GM21423 (cell line): ENCODE measurements around the gene MALRD1.

ENCODE experiments used
- ATAC-seq: cut with Tn5 transposase; IDR thresholded peaks from one replicate; pipeline ENCODE4 v1.9.1; 2021; ENCODE audit warnings: mild to moderate bottlenecking, moderate library complexity; ENCODE audit not compliant: unreplicated experiment

MALRD1 gene

DNA sequence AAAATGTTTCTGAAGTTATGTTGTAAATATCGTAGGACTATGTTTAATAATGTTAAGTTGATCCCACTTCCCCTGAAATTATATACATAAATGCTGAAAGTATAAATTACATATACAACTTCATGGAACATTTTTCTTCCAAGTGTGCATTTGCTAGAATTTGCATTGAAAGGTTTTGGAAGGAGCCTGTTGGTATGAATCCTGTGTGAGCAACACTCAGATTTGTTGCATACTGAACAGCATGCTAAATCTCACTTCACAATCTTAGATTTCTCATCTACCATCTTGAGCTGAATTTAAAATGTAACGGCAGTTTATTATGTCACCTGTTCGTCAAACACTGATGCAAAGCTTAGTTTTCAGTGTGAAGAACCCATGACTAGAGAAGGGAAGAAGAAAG, 172.6 kb downstream of the MALRD1 start:
- no peak for ATAC-seq

DNA sequence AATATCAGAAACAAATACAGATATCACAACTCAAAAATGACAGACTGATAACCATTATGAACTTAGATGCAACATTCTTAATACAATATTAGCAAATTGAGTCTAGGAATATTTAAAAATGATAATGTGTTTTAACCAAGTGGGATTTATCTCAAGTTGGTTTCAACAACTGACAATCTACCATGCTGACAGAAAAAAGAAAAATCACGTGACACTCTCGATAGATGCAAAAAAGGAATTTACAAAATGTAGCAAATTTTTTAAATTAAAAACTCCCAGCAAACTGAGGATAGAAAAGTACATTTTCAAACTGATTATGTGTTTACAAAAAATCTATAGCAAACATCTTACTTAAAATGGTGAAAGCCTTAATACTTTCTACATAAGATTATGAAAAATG, 177.4 kb downstream of the MALRD1 start:
- no peak for ATAC-seq

DNA sequence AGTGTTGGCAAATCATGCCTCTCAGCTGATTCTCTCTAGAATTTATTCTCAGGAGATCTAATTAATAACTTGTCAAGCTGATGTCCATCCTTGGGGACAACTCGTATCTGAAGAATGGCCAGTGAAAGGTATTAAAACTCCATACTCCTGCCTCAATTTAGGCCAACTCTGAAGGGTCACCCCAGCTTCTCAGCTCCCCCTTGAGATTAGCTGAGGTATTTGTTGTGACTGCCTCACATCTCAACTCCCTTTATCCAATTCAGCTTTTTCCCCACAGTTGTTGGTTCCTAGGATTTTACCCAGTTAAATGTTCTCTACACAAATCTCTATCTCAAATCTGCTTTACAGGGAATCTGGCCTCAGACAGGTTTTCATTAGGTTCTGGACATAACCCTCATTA, 182.4 kb downstream of the MALRD1 start:
- no peak for ATAC-seq

DNA sequence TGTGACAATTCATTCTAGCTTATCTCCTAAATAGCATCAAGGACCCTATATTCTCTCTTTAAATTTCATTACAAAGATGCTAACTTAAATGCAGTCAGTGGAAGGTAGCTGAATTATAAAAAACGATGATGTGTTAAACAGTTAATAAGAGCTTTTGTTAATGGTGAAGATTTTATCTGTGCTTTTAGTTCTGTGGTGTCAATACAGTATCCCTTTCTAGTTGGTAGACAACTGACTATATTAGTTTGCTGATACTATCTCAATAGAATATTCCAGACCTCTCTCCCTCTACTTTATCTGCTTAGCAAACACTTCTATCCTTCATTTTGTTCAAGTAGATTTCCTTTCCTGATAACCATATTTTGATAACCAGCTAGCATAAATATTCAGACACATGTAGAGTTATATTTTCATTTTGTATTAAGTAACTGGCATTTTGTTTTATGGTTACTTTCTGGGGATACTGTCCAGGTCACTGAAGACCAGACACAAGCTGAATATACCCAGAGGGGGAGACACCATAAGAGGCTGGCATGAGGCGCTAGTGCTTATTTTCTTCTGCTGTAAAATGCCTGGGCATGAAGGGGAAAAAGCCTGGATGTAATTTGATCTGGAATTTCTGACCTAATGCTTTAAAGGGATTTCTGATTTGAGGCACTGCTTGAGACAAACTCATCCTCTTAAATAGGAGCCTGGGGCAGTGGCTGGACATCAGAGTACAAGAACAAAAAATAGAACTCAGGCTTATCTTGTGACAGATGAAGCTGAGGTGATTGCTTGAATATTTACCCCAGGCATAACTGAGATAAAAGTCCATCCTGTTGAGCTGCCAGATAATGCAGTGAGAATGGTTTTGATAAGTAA, 197.5 kb downstream of the MALRD1 start:
- ATAC-seq, result no peak

DNA sequence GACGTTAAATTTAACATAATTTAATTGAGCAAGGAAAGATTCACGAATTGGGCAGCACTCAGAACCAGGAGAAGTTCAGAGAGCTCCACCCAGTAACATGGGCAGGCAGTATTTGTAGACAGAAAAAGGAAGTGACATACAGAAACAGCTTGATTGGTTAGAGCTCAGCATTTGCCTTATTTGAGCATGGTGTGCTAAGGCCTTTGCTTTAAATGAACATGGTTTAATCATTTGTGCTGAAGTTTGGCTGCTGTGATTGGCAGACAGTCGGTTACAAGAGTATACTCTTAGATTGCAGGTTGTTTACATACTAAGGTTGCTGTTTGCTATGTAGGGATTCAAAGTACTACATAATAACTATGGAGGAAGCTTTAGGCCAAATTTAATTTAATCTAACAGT, 199.2 kb downstream of the MALRD1 start:
- ATAC-seq, result no peak

DNA sequence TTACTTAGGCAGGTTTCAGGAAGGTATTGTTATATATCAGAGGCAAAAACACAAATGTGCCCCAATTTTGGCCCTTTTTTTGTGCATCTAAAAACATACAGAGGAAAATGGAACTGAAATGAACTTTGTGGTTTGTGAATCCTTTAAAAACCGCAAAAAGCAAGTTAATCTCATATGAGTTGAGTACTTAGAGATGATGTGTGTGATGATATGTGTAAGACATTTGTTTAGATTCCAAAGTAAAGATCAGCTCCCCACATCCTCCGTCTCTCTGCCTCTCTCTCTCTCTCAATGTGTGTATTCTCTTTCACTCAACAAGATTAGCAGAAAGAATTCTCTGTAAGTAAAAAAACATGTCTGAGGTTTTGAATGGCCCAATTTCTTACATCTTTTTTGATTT, 201.9 kb downstream of the MALRD1 start:
- ATAC-seq, result no peak

DNA sequence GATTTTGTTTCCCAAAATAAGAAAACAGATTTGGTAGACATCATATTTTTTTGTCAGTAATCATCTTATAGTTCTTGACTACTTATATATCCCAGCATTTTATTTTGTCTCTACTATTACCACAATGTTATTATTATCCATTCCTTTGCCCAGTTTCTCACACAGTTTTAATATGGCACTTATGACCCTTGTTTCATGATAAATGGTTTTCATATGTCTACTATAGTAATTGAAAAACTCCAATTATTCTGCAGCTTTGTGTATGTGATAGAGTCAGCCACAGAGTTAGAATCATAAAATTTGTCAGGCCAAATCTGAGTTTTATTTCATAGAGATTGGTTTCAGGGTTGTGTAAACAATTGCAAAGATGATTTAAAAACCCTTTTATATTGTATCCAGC, 203.9 kb downstream of the MALRD1 start:
- no peak for ATAC-seq

DNA sequence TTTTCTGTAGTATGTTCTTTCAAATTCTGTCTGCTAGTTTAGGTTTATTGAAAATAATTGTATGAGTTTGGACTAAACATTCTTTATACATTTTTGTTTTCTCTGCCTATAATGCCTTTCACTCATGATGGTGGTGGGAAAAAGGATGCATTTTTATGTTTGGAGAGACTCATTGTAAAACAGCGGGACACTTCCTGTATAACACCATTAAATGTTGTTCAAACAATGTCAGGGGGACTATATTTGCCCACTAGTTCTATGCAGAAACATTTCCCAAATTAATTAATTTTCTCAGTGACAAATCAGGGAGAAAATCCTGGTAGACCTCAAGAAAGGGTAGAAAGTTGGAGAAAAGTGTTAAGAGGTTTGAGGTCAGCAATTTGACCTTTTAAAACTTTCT, 207.7 kb downstream of the MALRD1 start:
- no peak for ATAC-seq

DNA sequence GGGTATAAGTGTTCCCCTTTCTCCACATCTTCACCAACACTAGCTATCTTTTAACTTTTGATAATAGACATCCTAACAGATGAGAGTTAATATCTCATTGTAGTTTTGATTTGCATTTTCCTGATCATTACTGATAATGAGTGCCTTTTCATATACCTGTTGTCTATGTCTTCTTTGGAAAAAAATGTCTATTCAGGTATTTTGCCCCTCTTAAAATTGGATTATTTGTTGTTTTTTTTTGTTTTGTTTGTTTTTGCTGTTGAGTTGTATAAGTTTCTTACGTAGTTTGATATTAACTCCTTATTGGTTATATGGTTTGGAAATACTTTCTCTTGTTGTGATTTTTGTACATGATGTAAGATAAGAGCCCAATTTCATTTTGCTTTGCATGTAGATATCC, 214.7 kb downstream of the MALRD1 start:
- ATAC-seq, result no peak

DNA sequence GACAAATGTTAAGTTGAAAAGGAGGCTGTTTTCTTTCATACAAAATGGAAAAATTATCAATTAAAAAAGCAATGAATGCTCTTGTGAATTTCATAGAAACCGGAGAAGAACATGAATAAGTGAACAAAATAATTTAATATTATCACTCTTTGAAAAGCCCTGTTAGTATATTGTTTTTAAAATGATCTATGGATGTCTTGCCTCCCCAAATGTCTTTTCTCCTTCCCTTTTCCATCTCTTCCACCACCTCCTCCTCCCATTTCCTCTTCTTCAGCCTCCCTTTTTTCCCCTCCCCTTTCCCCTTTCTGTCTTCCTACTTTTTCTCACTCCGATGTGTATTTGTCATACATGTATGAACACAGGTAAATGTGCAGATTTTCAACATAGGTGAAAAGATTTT, 234.7 kb downstream of the MALRD1 start:
- no peak for ATAC-seq

DNA sequence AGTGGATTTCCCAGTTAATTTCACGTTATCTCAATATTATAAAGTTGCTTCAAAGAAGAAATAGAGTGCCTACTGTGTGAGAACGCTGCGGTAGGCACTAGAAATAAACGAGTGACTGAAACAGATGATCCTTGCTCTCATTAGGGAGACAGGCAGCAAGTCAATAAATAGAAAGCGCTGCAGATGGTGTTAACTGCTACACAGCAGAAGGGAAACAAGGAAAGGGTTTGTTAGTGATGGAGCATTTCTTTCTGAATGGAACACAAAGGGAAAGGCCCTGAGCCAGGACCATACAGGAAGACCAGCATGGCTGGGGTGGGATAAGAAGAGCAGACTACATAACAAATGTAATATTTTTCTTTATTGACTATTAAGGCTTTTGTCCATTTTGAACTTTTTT, 235.2 kb downstream of the MALRD1 start:
- ATAC-seq, result no peak

DNA sequence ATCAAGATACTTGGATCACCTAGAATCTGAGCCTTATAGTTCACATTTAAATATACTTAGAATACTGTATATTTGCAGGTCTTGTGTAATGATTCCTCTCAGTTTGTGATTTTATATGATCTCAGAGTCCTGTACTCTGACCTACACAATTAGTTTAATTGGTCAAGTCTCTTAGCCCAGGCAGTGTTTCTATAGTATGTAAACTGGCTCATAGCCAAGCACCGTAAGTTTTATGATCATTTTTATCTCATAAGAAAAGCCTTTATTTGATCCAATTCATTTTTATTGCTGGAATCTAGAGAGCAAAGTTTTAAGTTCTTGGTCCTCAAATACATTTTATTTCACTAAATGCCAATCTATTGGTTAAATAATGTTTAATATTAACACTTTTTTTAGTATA, 242.2 kb downstream of the MALRD1 start:
- ATAC-seq, result no peak

DNA sequence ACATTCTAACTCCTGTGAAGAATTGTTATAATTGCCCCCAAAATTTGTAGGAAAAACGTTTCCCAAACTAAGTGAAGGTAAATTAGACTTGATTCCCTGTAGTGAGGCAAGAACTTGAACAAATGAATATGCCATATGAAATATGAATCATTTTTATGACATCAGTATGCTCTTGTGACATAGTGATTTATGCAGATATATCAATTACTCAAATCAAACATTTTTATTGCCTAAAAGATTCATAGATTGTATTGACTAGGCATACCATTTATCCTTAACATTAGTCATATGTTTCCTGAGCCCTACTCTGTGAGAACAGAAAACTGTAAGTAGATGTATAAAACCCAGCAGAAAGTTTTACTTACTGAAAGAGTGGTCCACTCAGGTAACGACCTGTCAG, 245.6 kb downstream of the MALRD1 start:
- no peak for ATAC-seq

DNA sequence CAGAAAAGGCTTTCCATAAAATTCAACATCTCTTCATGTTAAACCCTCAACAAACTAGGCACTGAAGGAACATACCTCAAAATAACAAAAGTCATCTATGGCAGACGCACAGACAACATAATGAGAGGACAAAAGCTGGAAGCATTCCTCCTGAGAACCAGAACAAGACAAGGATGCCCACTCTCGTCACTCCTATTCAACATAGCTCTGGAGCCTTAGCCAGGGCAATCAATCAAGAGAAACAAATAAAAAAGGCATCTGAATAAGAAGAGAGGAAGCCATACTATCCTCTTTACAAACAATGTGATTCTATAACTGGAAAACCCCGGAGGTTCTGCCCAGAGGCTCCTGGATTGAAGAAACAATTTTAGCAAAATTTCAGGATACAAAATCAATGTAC, 251.0 kb downstream of the MALRD1 start:
- no peak for ATAC-seq

DNA sequence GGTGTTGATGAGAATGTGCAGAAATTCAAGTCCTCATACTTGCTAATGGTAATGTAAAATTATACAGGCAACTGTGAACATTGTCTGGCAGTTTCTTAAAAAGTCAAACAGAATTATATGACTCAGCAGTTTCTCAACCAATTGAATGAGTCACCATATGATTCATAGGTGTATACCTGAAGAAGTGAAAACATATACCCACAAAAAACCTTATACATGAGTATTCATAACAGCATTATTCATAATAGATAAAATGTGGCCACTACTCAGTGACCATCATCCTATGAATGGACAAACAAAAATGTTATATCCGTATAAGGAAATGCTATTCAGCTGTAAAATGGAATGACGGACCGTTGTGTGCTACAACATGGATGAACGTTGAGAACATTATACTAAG, 253.5 kb downstream of the MALRD1 start:
- ATAC-seq, result no peak

DNA sequence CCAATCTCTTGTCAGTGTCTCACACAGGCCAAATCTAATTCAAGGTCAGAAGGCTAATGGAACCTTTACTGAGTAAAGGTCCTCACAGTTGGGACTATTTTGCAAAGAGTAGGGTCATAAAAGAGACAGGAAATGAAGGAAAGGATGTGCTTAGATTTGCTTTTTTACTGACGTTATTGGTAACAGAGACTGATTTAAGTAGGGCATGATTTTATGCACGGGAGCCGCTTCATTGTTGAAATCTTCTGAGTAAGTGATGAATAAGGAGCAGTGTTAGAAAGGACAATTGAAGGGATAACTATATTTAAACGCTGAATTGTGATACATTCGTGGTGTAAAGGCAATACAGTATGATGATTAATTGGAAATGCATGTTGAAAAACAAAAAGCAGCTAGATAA, 261.5 kb downstream of the MALRD1 start:
- no peak for ATAC-seq

DNA sequence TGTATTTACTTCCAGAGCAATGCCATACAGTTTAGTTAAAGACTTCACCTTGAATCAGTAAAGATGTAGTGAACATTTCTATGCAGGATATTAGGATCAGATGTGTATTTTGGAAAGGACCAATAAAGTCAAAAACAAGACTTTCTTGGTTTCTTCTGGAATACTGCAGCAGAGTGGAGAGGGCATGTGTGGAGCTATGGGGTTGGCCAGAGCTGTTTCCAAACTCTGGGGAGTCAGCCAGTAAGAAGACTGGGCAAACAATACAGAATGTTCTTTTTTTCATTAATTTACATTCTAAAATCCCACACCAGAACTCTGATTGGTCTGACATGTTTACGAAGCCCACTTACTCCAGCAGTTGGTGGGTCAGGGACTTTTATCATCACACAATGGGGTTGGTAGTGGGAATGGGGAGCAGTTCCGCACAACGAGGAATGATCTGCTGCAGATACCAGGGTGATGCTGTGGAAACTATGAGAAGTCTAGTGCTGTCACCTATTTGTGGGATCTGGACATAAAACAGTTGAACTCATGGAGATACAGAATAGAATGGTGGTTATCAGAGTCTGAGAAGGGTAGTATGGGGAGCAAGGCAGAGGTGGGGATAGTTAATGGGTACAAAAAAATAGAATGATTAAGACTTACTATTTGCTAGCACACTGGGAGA, 267.7 kb downstream of the MALRD1 start:
- no peak for ATAC-seq

DNA sequence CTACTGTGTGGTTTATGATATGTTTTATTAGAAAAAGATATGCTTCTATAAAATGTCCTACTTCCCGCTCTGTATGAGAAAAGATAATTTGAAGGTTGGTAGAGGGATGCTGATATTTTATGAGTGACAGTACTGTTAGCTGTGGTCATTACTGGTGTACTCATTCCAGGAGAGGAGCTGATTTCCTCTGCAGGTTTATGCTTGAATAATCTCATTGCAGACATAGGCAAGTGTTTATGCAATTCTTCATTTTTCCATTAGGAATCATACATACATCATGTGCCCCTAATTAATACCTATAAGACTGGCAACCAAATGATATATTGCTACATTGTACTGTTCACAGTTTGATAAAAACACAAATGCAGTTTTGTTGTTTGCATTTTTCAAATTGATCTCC, 269.4 kb downstream of the MALRD1 start:
- ATAC-seq, result no peak

DNA sequence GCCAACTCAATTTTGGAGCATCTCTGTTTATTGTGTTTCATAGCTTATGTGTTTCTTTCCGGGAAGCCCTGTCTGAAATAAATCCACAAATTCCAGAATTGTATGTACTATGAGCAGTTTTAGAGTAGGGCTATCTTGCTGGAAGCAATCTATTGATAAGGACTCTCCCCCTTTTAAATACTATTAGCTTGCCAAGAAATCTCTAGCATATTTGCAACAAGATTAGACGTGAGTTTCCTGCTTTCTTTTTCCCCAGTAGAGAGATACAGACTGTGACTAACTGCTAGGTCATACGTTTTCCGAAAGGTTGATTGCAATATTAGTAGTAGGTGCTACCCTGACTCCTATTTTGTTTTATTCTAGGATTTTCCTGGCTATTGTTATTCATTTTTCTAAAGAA, 277.0 kb downstream of the MALRD1 start:
- ATAC-seq, result no peak

DNA sequence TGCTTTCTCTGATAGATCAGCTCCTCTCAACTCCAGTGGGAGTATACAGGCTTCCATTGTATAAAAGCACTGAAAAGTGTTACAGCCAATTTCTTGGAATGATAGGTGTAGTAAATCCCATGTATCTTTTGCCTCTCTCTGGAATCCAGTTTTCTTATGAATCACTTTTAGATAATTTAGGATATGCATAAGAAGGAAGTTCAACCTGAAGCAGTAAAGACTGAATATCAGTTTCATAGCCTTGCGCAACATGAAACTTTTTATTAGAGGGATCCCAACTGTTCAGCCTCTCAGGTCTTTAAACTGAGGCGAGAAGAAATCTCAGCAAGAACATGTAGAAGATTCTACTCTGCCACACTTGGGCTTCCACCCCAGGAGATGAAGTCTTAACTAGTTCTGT, 280.0 kb downstream of the MALRD1 start:
- ATAC-seq, result no peak

DNA sequence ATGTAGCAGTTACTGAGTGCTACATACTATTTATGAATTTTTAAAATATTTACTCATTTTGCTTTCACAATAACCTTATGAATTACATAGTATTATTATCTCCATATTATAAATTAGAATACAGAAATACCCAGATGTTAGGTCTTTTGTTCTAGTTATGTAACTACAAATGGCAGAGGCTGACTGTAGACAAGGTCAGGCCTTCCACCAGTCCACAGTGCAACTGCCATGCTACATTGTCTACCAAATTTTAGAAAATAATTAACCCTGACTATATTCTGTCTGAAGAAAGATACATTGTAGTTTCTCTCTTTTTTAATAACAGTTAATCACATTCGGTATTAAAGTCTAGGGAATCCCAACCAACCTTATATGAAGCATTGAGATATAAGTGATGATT, 280.9 kb downstream of the MALRD1 start:
- no peak for ATAC-seq

DNA sequence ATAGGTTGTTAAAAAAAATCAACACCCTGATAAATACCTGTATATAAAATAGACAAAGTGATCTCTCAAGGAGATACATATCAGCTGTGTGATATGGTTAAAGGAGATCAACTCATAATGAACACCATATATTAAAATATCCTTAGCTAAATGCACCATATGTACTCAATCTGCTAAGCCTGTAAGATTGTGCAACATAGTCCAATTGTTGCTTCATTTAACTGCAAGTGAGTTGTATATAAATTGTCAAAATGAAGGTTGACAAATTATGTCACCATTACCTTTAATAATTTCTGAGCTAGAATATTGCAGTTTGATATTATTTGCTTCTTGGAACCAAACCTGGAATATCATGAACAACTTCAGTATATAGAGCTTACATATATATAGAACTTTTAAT, 283.7 kb downstream of the MALRD1 start:
- ATAC-seq, result no peak

DNA sequence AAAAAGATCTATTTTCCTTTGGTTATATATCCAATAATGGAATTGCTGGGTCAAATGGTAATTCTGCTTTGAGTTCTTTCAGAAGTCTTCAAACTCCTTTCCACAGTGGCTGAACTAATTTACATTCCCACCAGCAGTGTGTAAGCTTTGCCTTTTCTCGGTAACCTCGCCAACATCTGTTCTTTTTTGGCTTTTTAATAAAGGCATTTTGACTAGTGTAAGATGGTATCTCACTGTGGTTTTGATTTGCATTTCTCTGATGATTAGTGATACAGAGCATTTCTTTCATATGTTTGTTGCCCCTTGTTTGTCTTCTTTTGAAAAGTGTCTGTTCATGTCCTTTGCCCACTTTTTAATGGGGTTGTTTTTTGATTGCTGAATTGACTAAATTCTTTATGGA, 285.0 kb downstream of the MALRD1 start:
- ATAC-seq, result no peak
